Esophagus squamous epithelium (tissue), 5 donors: Measurements from ENCODE around the gene CAMK1G. TPM values are rescaled to one million over a fixed set of nuclear protein-coding genes. Genes with fewer than 3 reads are reported as not detected.

Experiments
- DNase-seq: peaks from one replicate; lab custom pipeline; 2025; lab: John Stamatoyannopoulos, UW
- H3K27ac ChIP-seq, 4 donors: fragments of 200-600 bp; sonication (generic); one replicate each; pipeline ENCODE4 v1.5.1; 2016 to 2019; ENCODE audit warnings: mild to moderate bottlenecking in 1 of 4
- H3K27me3 ChIP-seq, 4 donors: fragments of 200-600 bp; sonication (generic); 1 replicate in 3 of 4; 2 replicates in 1 of 4; pipeline versions ENCODE4 v1.5.1 to v1.6.0; 2017 to 2021; ENCODE audit warnings: antibody characterized with exemption in 1 of 4
- H3K36me3 ChIP-seq, 3 donors: fragments of 200-600 bp; sonication (generic); one replicate each; pipeline ENCODE4 v1.5.1; 2016 to 2019
- H3K4me1 ChIP-seq, 3 donors: fragments of 200-600 bp; sonication (generic); one replicate each; pipeline ENCODE4 v1.5.1; 2017 to 2019
- H3K4me3 ChIP-seq, 4 donors: fragments of 200-600 bp; sonication (generic); 1 replicate in 3 of 4; 2 replicates in 1 of 4; pipeline ENCODE4 v1.5.1; 2016 to 2019; ENCODE audit warnings: mild to moderate bottlenecking in 2 of 4, moderate library complexity in 1 of 4
- H3K9me3 ChIP-seq, 3 donors: fragments of 200-600 bp; sonication (generic); one replicate each; pipeline ENCODE4 v1.5.1; 2016 to 2019
- CTCF ChIP-seq, 6 experiments: fragments of 450-650 bp in 4 of 6; fragments of 200-600 bp in 2 of 6; sonication (generic) in 2 of 6; IDR thresholded peaks; one replicate each; pipeline ENCODE4 v1.5.1; 2016 to 2019; ENCODE audit warnings: antibody characterized with exemption in 6 of 6, mild to moderate bottlenecking in 4 of 6, moderate library complexity in 4 of 6
- POLR2A ChIP-seq, 4 donors: fragments of 450-650 bp; IDR thresholded peaks; one replicate each; pipeline ENCODE4 v1.6.1; 2017; ENCODE audit warnings: antibody characterized with exemption in 4 of 4, mild to moderate bottlenecking in 4 of 4, moderate library complexity in 3 of 4
- WGBS, 2 donors: methylation state at CpG; one replicate each; pipeline ENCODE4 v1.1.5; 2018; 5-methylcytosine and 5-hydroxymethylcytosine counted together
- intact Hi-C: fragments of 100-400 bp; cut with DNase I; formaldehyde crosslinking; loops from one replicate; pipeline ENCODE4 v1.15.0; 2022
- total RNA-seq, 4 donors: library from RNA; depleted of rRNA; stranded (reverse); fragments of >200 nt; gene quantifications; one replicate each; pipeline ENCODE4 v1.1.0, GENCODE V29; 2016
- donor health status: DM: yes; HTN: yes; CAD: no.

CAMK1G gene
- total RNA-seq, 4 donors from 2014 or later = 0.19 TPM; not detected in 3

GRCh38 chr1:209612646-209613399 lies 29.3 kb downstream of the CAMK1G start:
- Histone ChIP-seq H3K27me3 (no peaks in the 10 kb centered on the region), H3K36me3 (peaks cover 0 to 38% (median 0%) of the 10 kb centered on the region in 3 donors), H3K9me3 (no peaks in the 10 kb centered on the region), H3K4me3 (no peak overlapping the region), H3K4me1 (peaks cover 0 to 3% (median 0%) of the 10 kb centered on the region in 3 donors), H3K27ac (no peak overlapping the region)
- DNase-seq = no peak
- TF ChIP-seq CTCF (IDR thresholded peaks at IDR 0.05) = no peak
- TF ChIP-seq POLR2A (IDR thresholded peaks at IDR 0.05) = no peak
- intact Hi-C loops = no loop called here
- WGBS, 2 donors = 0 to 68% methylated on average over 1 to 8 of the region's 12 CpGs

- Histone ChIP-seq H3K27me3 (no peaks in the 10 kb centered on the region), H3K4me3 (no peak overlapping the region), H3K36me3 (peaks cover 0 to 45% (median 0%) of the 10 kb centered on the region in 3 donors), H3K4me1 (no peaks in the 10 kb centered on the region), H3K27ac (no peak overlapping the region), H3K9me3 (no peaks in the 10 kb centered on the region)
- no peak for TF ChIP-seq POLR2A (IDR thresholded peaks at IDR 0.05)
- TF ChIP-seq CTCF (IDR thresholded peaks at IDR 0.05) = no peak
- intact Hi-C loops = no loop called here
- 40 to 67% methylated on average over 3 to 4 of the region's 4 CpGs for WGBS, 2 donors
- no peak for DNase-seq
Observed at GRCh38 chr1:209613400-209614150, 30.1 kb downstream of the CAMK1G start.

- WGBS, 2 donors = 81 to 84% methylated on average over 5 of the region's 5 CpGs
- DNase-seq = no peak
- intact Hi-C loops = no loop called here
- H3K9me3 ChIP-seq = no peaks in the 10 kb centered on the region
- no peaks in the 10 kb centered on the region for H3K27me3 ChIP-seq
- H3K27ac ChIP-seq = no peak overlapping the region
- H3K4me1 ChIP-seq = no peaks in the 10 kb centered on the region
- no peak for TF ChIP-seq CTCF (IDR thresholded peaks at IDR 0.05)
- TF ChIP-seq POLR2A (IDR thresholded peaks at IDR 0.05) = no peak
- no peak overlapping the region for H3K4me3 ChIP-seq
- H3K36me3 ChIP-seq = peaks cover 0 to 50% (median 0%) of the 10 kb centered on the region in 3 donors
Observed at GRCh38 chr1:209614151-209614420, 30.6 kb downstream of the CAMK1G start.

GRCh38 chr1:209614906-209615305 lies 31.4 kb downstream of the CAMK1G start:
- no peak overlapping the region for H3K27ac ChIP-seq
- no peak for DNase-seq
- intact Hi-C loops = no loop called here
- H3K36me3 ChIP-seq = peaks cover 0 to 57% (median 0%) of the 10 kb centered on the region in 3 donors
- WGBS, 2 donors = 92 to 100% methylated on average over 1 of the region's 5 CpGs
- H3K27me3 ChIP-seq = no peaks in the 10 kb centered on the region
- no peak overlapping the region for H3K4me3 ChIP-seq
- H3K9me3 ChIP-seq = no peaks in the 10 kb centered on the region
- no peak for TF ChIP-seq CTCF (IDR thresholded peaks at IDR 0.05)
- TF ChIP-seq POLR2A (IDR thresholded peaks at IDR 0.05) = no peak
- H3K4me1 ChIP-seq = no peaks in the 10 kb centered on the region
